Measurements from ENCODE around the gene SPSB3. TPM values are rescaled to one million over a fixed set of nuclear protein-coding genes. Genes with fewer than 3 reads are reported as not detected.

SPSB3 gene
- total RNA-seq, 1 donor from 2014 or later, result 30.8 TPM

- peaks cover under 1% of the 10 kb centered on the region for H3K4me1 Mint-ChIP-seq (ENCODE audit: low read depth)
- TF ChIP-seq CTCF (IDR thresholded peaks at IDR 0.05), result no peak
- H3K4me3 Mint-ChIP-seq (ENCODE audit: unreplicated experiment), result no peak overlapping the region
- H3K9me3 Mint-ChIP-seq (ENCODE audit: low read depth), result no peaks in the 10 kb centered on the region
- no peaks in the 10 kb centered on the region for H3K27me3 Mint-ChIP-seq (ENCODE audit: low read depth)
- H3K27ac Mint-ChIP-seq (ENCODE audit: unreplicated experiment), result no peak overlapping the region
- peaks cover 22% of the 10 kb centered on the region for H3K36me3 Mint-ChIP-seq (ENCODE audit: low read depth)
- DNase-seq (ENCODE audit: low spot score), result no peak
Measured at GRCh38 chr16:1751946-1752345, 30.4 kb downstream of the SPSB3 start.

GRCh38 chr16:1749152-1750117, 32.9 kb downstream of the SPSB3 start:
- no peak for DNase-seq (ENCODE audit: low spot score)
- H3K27ac Mint-ChIP-seq (ENCODE audit: unreplicated experiment), result no peak overlapping the region
- no peak overlapping the region for H3K4me3 Mint-ChIP-seq (ENCODE audit: unreplicated experiment)
- H3K9me3 Mint-ChIP-seq (ENCODE audit: low read depth), result no peaks in the 10 kb centered on the region
- H3K4me1 Mint-ChIP-seq (ENCODE audit: low read depth), result peaks cover 26% of the 10 kb centered on the region
- no peak for TF ChIP-seq CTCF (IDR thresholded peaks at IDR 0.05)
- peaks cover 19% of the 10 kb centered on the region for H3K36me3 Mint-ChIP-seq (ENCODE audit: low read depth)
- no peaks in the 10 kb centered on the region for H3K27me3 Mint-ChIP-seq (ENCODE audit: low read depth)

- Mint-ChIP-seq H3K27ac (ENCODE audit: unreplicated experiment) (no peak overlapping the region), H3K36me3 (ENCODE audit: low read depth) (peaks cover 19% of the 10 kb centered on the region), H3K9me3 (ENCODE audit: low read depth) (no peaks in the 10 kb centered on the region), H3K27me3 (ENCODE audit: low read depth) (no peaks in the 10 kb centered on the region), H3K4me3 (ENCODE audit: unreplicated experiment) (no peak overlapping the region), H3K4me1 (ENCODE audit: low read depth) (peaks cover 29% of the 10 kb centered on the region)
- no peak for TF ChIP-seq CTCF (IDR thresholded peaks at IDR 0.05)
- DNase-seq (ENCODE audit: low spot score), result no peak
Measured at GRCh38 chr16:1747934-1748333, 34.4 kb downstream of the SPSB3 start.

- peaks cover 29% of the 10 kb centered on the region for H3K4me1 Mint-ChIP-seq (ENCODE audit: low read depth)
- peaks cover 12% of the 10 kb centered on the region for H3K36me3 Mint-ChIP-seq (ENCODE audit: low read depth)
- H3K27ac Mint-ChIP-seq (ENCODE audit: unreplicated experiment), result peak overlapping the region; percentile 94
- DNase-seq (ENCODE audit: low spot score), result peak; percentile 88
- no peak overlapping the region for H3K4me3 Mint-ChIP-seq (ENCODE audit: unreplicated experiment)
- no peaks in the 10 kb centered on the region for H3K27me3 Mint-ChIP-seq (ENCODE audit: low read depth)
- no peaks in the 10 kb centered on the region for H3K9me3 Mint-ChIP-seq (ENCODE audit: low read depth)
- no peak for TF ChIP-seq CTCF (IDR thresholded peaks at IDR 0.05)
Measured at GRCh38 chr16:1746693-1747195, 35.6 kb downstream of the SPSB3 start.

- H3K27ac Mint-ChIP-seq (ENCODE audit: unreplicated experiment), result peak overlapping the region; percentile 94
Measured at GRCh38 chr16:1745900-1746692, 36.3 kb downstream of the SPSB3 start.

More at GRCh38 chr16:1745900-1746692, 36.3 kb downstream of the SPSB3 start:
- no peaks in the 10 kb centered on the region for H3K27me3 Mint-ChIP-seq (ENCODE audit: low read depth)
- no peaks in the 10 kb centered on the region for H3K9me3 Mint-ChIP-seq (ENCODE audit: low read depth)
- H3K4me3 Mint-ChIP-seq (ENCODE audit: unreplicated experiment), result peak overlapping the region; percentile 49
- no peak for DNase-seq (ENCODE audit: low spot score)
- H3K4me1 Mint-ChIP-seq (ENCODE audit: low read depth), result peaks cover 29% of the 10 kb centered on the region
- H3K36me3 Mint-ChIP-seq (ENCODE audit: low read depth), result peaks cover 12% of the 10 kb centered on the region
- no peak for TF ChIP-seq CTCF (IDR thresholded peaks at IDR 0.05)
